DOHH2 (cell line): ENCODE data around the gene ANKRD33.

Experiments used
- H3F3A ChIP-seq: fragments of 200-600 bp; sonication (generic), shearing (Covaris generic); 2 replicates; pipeline ENCODE4 v1.6.0; 2016; ENCODE audit warnings: antibody characterized with exemption, mild to moderate bottlenecking; ENCODE audit not compliant: control insufficient read depth, insufficient read depth
- H3K27ac ChIP-seq: fragments of 200-600 bp; sonication (generic); 2 replicates; pipeline ENCODE4 v1.5.1; 2014; ENCODE audit warnings: low read depth, mild to moderate bottlenecking, low read length, moderate library complexity
- H3K27me3 ChIP-seq: fragments of 200-600 bp; sonication (generic); 2 replicates; pipeline ENCODE4 v1.6.1; 2014; ENCODE audit warnings: mild to moderate bottlenecking, low read length, mixed read lengths; ENCODE audit not compliant: control insufficient read depth
- H3K36me3 ChIP-seq: fragments of 200-600 bp; sonication (generic); 2 replicates; pipeline ENCODE4 v1.6.1; 2014; ENCODE audit warnings: mild to moderate bottlenecking, low read length, moderate library complexity, mixed read lengths; ENCODE audit not compliant: control insufficient read depth
- H3K4me1 ChIP-seq: fragments of 200-600 bp; sonication (generic); 2 replicates; pipeline ENCODE4 v1.6.1; 2014; ENCODE audit warnings: mild to moderate bottlenecking, low read length, mixed read lengths; ENCODE audit not compliant: control insufficient read depth
- H3K4me2 ChIP-seq: fragments of 200-600 bp; sonication (generic); 2 replicates; pipeline ENCODE4 v1.6.0; 2014; ENCODE audit warnings: mild to moderate bottlenecking, low read length, moderate library complexity
- H3K4me3 ChIP-seq: fragments of 200-600 bp; sonication (generic); 2 replicates; pipeline ENCODE4 v1.5.1; 2014; ENCODE audit warnings: mild to moderate bottlenecking, low read length, mixed read lengths
- H3K79me2 ChIP-seq: fragments of 200-600 bp; sonication (generic); 2 replicates; pipeline ENCODE4 v1.6.1; 2014; ENCODE audit warnings: mild to moderate bottlenecking, low read length, mixed read lengths; ENCODE audit not compliant: control insufficient read depth
- H3K9me2 ChIP-seq: fragments of 200-600 bp; sonication (generic); replicated peaks from 2 replicates; pipeline ENCODE4 v1.6.1; 2014; ENCODE audit warnings: mild to moderate bottlenecking, low read length, mixed read lengths; ENCODE audit not compliant: control insufficient read depth
- H3K9me3 ChIP-seq: fragments of 200-600 bp; sonication (generic); 2 replicates; pipeline ENCODE4 v1.6.1; 2014; ENCODE audit warnings: antibody characterized with exemption, low read length, mixed read lengths; ENCODE audit not compliant: control insufficient read depth, insufficient read depth
- H4K20me1 ChIP-seq: fragments of 200-600 bp; sonication (generic); 2 replicates; pipeline ENCODE4 v1.6.0; 2014; ENCODE audit warnings: low read depth, mild to moderate bottlenecking, antibody characterized with exemption, low read length, moderate library complexity; ENCODE audit not compliant: control insufficient read depth, insufficient read depth
- CTCF ChIP-seq: fragments of 200-600 bp; sonication (generic); IDR thresholded peaks from one replicate; pipeline ENCODE4 v1.5.1; 2014; ENCODE audit warnings: antibody characterized with exemption, mild to moderate bottlenecking, low read depth, low read length; ENCODE audit not compliant: poor library complexity, severe bottlenecking
- EZH2phosphoT487 ChIP-seq: fragments of 200-600 bp; sonication (generic); IDR thresholded peaks from 2 replicates; pipeline ENCODE4 v1.6.1; 2017; ENCODE audit warnings: borderline replicate concordance, mild to moderate bottlenecking, antibody characterized with exemption, low read length, moderate library complexity, mixed read lengths

ANKRD33 gene

GRCh38 chr12:51840966-51841365 is 46.9 kb upstream of the ANKRD33 start:
- Histone ChIP-seq H3K36me3 (no peaks in the 10 kb centered on the region), H3K27ac (no peak overlapping the region), H3K27me3 (peaks cover 30% of the 10 kb centered on the region; the same call in 1 of the 2 replicates), H3K9me3 (no peaks in the 10 kb centered on the region), H3K4me3 (no peak overlapping the region), H3K4me1 (no peaks in the 10 kb centered on the region), H3F3A (no peaks in the 10 kb centered on the region), H3K4me2 (no peak overlapping the region), H3K9me2 (no peaks in the 10 kb centered on the region), H4K20me1 (no peaks in the 10 kb centered on the region), H3K79me2 (no peaks in the 10 kb centered on the region)
- TF ChIP-seq CTCF (no peak), EZH2phosphoT487 (no peak)

GRCh38 chr12:51841727-51842126 is 46.2 kb upstream of the ANKRD33 start:
- Histone ChIP-seq H3K9me3 (no peaks in the 10 kb centered on the region), H4K20me1 (no peaks in the 10 kb centered on the region), H3K4me1 (no peaks in the 10 kb centered on the region), H3K79me2 (no peaks in the 10 kb centered on the region), H3K27ac (no peak overlapping the region), H3F3A (no peaks in the 10 kb centered on the region), H3K36me3 (no peaks in the 10 kb centered on the region), H3K27me3 (peaks cover 30% of the 10 kb centered on the region; the same call in 1 of the 2 replicates), H3K4me3 (no peak overlapping the region), H3K4me2 (no peak overlapping the region), H3K9me2 (no peaks in the 10 kb centered on the region)
- TF ChIP-seq CTCF (no peak), EZH2phosphoT487 (no peak)

GRCh38 chr12:51844854-51845253 is 43.0 kb upstream of the ANKRD33 start:
- Histone ChIP-seq H3K4me2 (no peak overlapping the region), H3K27me3 (peaks cover 15% of the 10 kb centered on the region; the same call in 1 of the 2 replicates), H3K27ac (no peak overlapping the region), H3K4me3 (no peak overlapping the region), H3K9me2 (no peaks in the 10 kb centered on the region), H4K20me1 (no peaks in the 10 kb centered on the region), H3K4me1 (no peaks in the 10 kb centered on the region), H3K36me3 (no peaks in the 10 kb centered on the region), H3F3A (no peaks in the 10 kb centered on the region), H3K9me3 (no peaks in the 10 kb centered on the region), H3K79me2 (no peaks in the 10 kb centered on the region)
- no peak for TF ChIP-seq CTCF
- TF ChIP-seq EZH2phosphoT487: no peak
